Measurements from ENCODE around the gene CDC42SE2.
"Not testable (repeated sequence)": the region's sequence is repeated elsewhere in the genome, so short reads cannot be mapped to it uniquely, and the experiment has no call there.

Gene CDC42SE2

DNA sequence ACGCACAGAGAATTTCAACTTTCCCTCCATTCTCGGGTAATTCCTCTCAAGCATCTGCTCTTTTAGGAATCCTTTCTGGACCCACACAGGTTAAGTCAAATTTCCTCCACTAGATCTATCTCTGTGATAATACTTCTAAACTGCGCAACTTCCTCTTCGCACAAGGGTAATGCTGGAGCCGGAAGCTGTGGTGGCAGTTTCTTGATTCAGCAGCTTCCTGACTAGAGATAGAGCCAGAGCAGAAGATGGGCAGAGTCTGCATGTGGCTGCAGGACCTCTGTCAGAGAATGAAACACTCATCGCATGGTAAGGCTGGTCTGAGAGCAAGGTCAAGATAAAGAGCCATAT, 11.1 kb upstream of the CDC42SE2 start:
- no peak for DNase-seq

DNA sequence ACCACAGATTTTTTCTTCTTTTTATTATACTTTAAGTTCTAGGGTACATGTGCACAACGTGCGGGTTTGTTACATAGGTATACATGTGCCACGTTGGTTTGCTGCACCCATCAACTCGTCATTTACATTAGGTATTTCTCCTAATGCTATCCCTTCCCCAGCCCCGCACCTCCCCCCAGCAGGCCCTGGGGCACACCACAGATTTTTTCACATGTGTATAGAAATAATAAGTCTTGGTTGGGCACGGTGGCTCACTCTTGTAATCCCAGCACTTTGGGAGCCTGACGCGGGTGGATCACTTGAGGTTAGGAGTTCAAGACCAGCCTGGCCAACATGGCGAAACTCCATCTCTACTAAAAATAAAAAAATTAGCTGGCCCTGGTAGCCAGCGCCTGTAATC, 9.8 kb upstream of the CDC42SE2 start:
- DNase-seq: not testable (repeated sequence)

DNA sequence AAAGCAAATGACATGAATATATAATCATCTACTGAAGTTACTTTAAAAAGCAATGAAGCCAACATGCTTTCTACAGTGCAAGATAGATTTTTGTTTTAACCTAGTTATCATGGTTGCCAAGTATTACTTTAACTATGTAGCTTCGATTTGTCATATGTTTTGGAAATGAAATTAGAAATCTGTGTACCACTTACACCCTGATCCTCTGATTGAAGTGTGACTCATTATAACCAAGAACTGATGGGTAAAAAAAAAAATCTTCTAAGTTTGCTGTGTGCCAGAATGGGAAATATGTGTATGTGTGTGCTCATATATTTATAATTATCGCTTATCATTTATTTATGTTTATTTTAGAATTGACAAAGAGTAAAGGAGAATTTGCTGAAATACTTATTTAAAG, 9.1 kb upstream of the CDC42SE2 start:
- no peak for DNase-seq

DNA sequence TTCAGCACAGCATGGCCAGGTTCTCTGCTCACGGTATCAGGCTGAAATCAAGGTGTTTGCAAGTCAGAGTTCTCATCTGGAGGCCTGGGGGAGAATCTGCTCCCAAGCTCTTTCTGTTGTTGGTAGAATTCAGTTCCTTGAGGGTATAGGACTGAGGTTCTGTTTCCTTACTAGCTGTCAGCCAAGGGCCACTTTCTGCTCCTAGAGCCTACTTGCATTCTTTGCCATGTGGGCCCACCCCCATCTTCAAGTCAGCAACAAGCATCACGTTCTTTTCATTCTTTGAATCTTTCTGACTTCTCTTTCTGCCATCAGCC, 7.4 kb upstream of the CDC42SE2 start:
- no peak for DNase-seq

DNA sequence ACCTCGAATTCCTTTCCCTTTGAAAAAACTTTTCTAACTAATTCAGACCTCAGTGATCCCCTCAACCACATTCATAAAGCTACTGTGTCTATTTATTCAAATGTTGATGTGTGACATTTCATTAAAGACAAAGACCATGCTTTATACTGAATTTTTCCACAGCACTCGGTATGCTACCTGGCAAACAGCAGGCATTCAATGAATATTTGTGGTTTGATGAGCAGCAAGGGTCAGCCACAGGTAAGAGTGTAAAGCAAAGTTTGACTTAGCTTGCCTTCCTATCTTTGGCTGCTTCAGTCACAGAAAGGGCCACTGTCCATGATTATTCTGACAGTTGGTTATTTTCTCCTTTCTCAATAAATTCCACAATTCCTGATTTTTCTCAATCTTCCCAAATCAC, 5.1 kb upstream of the CDC42SE2 start:
- DNase-seq: no peak

DNA sequence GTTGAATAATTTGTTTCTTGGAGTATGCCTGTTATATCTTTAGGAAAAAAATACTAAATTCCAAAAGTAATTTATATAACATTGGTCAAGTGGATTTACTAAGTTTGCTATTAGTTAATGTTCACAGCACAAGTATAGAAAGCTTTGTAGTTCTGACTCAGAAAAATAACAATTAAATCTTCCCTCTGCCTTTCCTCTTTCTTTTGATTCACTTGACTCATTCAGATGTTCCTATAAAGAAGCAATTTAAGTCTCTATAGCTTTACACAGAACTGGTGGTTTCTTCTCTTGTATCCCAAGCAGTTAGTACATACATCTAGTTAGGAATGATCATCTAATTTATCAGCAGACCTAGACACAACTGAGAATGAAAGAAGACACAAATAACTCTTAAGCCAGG, 4.5 kb upstream of the CDC42SE2 start:
- no peak for DNase-seq

DNA sequence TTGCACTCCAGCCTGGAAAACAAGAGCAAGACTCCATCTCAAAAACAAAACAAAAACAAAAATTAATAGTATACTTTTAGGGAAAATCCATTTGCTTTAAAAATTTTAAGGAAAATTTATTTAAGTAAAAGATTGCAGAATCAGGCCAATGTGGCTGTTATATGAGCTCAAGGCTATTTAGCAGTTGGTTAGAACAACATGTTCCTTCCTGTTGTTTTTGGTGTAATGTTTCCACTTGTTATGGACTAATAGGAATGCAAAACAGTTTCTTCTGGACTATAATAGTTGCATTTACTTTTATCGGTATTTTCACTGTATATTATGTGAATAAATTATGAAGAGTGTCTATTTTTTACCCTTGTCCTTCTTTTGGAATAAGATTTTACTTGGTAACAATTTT, 3.0 kb upstream of the CDC42SE2 start:
- no peak for DNase-seq

DNA sequence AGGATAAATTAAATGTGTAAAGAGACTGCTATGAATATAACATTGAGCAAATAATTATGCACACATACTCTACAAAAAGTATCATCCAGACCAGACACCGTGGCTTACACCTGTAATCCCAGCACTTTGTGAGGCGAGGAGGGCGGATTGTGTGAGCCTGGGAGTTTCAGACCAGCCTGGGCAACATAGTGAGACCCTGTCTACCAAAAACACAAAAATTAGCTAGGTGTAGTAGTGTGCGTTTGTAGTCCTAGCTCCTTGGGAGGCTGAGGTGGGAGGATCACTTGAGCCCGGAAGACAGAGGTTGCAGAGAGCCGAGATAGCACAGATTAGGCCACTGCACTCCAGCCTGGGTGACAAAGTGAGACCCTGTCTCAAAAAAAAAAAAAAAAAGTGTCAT, 2.4 kb upstream of the CDC42SE2 start:
- DNase-seq: no peak

DNA sequence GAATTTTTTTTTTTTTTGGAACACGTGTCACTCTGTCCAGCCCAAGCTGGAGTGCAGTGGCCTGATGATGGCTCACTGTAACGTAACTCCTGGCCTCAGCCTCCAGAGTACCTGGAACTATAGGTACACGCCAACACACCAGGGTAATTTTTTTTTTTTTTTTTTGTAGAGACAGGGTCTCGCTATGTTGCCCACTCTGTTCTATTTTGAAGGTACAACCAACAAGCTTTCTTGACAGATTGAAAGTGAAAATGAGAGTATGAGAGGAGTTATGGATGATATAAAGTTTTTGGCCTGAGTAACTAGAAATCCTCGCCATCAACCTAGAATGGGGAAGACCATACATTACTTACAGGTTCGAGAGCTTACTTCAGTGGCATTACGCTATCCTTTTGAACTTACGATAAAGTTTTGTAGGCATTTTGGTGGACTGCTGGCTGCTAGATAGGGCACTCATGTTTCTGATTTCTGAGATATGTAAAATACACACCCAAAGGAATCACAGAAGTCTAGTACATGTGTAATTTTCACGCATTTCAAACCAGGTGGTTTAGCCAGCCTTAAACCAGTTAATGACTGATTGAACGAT, 806 bp upstream of the CDC42SE2 start:
- no peak for DNase-seq

DNA sequence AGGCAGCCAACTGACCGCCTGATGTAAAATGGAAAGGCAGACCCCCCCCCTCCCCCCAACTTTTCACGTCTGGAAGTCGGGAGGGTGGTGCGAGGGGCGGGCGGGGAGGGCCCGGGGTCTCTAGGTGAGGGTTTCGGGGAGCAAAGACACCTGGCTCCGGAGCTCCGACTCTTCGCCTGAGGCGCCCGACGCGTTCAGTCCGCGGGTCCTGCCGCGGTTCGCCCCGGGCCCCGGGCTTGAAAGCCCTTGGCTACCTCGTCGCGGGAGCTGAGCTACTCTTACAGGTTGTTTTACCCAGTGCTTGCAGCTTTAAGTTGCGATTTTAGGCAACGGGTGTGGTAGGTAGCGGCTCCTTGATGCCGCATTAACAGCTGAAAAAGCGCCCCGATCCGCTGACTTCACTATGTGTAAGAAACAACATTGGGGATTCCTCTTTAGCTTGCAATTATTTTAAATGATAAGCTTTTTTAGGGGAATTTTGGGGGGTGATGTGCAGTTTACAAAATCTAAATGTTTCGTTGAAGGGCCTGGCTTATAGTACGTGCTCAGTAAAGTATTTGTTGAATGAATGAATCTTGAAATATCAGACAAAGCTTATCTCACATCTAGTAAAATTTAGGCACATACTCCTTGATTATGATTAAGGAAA, 722 bp downstream of the CDC42SE2 start:
- DNase-seq: peak; percentile 15

DNA sequence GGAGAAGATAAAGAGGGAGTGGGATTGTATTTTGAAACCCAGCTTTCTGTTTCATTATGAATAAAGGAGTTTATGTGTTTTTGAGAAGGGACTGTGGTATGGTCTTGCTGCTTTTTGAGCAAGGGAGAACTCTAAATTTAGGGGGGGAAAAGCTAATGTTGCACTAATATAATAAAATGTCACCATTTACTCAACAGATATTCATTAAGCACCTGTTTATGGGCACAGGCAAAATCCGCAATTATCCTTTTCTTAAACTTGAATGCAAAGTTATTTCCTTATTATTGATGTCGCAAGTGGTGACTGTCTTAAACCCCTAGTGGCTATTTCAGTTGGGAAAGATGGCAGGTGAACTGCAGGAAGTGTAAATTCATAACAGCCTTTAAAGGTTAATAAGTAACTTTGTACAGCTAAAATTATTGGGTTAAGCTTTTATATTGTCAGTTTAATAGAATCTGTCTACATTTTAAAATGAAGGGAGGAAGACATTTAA, 1.5 kb downstream of the CDC42SE2 start:
- DNase-seq: no peak

DNA sequence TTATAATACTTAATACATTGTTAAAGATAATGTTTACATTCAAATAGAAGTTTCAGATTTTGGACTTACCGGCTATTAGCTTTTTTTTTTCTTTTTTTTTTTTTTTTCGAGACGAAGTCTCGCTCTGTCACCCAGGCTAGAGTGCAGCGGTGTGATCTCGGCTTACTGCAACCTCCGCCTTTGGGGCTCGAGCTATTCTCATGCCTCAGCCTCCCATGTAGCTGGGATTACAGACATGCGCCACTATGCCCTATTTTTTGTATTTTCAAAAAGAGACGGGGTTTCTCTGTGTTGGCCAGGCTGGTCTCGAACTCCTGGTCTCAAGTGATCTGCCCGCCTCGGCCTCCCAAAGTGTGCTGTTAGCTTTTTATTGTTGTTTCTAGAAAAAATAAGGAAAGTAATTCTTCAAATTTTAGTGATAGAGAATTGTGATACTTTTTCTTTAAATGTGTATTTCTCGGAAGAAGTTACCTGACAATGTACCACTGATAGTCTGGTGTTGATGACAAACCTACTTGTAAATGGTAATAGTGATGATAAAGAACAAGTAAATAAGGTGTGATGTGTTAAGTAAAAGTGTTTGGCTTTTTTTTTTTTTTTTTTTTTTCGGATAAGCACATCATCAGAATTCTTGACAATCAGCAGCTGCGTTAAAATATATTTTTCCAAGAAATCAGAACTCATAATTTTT, 2.7 kb downstream of the CDC42SE2 start:
- no peak for DNase-seq

DNA sequence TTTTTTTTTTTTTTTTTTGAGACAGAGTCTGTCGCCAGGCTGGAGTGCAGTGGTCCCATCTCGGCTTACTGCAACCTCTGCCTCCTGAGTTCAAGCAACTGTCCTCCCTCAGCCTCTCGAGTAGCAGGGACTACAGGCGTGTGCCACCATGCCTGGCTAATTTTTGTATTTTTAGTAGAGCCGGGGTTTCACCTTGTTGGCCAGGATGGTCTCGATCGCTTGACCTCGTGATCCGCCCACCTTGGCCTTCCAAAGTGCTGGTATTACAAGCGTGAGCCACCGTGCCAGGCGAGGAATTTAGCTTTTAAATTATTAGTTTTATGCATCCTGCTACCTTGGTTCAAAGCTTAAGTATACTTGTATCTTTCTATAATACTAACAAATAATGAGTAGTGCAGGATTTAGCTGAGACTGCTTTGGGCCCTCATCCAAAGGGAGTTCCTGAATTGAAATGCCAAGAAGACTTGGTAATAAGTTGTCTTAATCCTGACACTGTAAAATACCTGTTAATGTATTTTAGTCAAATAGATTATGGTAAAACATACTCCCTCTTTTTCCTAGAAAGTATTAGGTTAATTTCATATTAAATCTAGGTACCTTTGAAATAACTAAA, 5.0 kb downstream of the CDC42SE2 start:
- DNase-seq: no peak

DNA sequence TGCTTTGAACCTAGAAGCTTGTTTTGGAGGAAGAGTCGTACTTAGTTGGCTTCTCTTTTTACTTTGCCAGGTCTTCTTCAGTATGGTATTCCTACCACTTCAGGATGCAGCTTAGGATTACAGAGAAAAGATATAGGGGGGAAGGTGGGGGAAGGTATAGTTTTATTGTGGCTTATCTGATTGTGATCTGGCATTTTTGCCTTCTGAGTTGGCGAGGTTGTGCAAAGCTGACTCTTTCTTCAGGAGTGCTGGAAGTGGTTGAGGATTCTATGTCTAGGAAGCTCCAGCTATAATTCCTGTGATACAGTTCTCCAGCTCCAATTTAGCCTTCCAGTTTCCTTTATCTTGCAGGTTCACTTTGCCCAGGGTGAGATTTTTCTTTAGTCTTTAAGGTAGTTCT, 7.0 kb downstream of the CDC42SE2 start:
- DNase-seq: no peak

DNA sequence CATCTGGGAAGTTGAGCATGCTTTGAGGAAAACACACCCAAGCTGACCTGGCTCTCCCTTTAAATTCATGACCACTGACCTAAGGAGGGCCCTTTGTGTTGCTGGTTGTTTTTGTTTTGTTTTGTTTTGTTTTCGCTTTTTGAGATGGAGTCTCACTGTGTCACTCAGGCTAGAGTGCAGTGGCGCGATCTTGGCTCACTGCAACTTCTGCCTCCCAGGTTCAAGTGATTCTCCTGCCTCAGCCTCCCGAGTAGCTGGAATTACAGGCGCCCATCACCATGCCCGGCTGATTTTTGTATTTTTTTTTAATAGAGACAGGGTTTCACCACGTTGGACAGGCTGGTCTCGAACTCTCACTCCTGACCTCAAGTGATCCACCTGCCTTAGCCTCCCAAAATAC, 8.0 kb downstream of the CDC42SE2 start:
- DNase-seq: not testable (repeated sequence)

DNA sequence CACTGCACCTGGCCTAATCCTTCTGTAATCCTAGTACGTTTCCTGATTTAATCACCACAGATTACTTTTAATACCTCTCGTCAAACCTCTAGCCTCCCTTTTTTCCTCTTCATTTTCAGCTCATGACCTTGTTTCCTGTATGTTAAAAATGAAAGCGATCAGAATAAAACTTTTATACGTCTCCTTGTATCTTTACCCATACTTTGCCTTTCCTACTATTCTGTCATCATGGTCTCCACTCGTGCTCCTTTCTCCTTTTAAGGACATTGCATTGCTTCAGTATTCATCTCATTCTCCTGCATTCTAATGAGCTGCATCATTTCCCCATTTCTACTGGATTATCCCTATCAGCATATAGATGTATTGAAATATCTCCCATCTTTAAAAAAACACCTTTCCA, 8.5 kb downstream of the CDC42SE2 start:
- DNase-seq: no peak

DNA sequence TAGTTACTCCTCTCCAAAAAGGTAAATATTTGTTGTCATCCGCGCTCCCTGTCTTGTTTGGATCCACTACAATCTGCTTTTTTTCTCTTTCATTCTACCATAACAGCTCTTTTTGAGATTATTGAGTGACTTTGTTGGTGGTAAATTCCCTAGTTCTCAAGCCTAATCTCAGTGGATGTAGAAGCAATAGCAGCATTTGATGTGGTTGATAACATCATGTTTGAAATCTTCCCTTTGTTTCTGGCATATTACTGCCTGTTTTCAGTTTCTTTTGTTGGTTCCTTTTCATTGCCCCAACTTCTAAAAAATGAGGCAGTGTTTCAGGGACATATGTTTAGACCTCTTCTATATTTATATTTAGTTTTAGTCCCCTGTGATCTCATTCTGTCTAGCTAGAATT, 8.9 kb downstream of the CDC42SE2 start:
- DNase-seq: no peak

DNA sequence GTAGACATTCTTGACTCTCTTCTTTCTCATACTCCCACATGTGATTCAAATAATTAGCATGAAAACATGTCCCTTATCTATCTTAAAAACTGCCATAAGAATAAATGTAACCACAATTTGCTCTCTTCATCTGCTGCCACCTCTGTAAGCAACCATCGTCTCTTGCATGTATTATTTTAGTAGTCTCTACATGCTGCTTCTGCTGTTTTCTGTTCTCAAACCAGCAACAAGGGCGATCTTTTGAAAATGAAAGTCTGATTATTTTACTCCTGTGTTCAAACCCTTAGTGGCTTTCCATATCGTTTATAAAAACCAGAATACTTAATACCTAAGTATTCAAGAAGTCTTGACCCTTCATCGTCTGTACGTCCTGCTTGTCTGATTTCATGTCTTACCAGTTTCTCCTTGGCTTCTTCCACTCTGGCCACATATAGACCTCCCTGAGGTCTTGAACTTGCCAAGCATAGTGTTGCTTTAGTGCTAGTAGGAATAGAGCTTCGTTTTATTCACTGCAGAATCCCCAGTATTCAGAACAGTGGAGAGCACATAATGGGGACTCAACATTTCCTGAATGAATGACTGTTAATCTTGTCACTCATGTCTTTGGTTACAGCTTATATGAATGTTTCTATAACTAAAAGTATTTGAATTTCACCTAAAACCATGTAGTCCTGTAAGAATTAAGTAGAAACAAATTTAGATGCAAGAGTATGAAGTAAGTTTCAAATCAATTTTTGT, 10.6 kb downstream of the CDC42SE2 start:
- DNase-seq: no peak

DNA sequence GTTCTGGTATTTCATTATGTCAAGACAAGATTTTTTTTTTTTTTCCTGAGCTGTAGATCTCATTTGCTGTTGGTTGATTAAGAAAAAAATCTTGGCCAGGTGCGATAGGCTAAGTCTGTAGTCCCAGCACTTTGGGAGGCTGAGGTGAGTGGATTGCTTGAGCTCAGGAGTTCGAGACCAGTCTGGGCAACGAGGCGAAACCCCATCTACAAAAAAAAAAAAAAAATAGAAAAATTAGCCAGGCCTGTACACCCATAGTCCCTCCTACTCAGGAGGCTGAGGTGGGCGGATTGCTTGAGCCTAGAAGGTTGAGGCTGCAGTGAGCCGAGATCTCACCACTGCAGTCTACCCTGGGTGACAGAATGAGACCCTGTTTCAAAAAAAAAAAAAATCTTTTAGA, 12.2 kb downstream of the CDC42SE2 start:
- DNase-seq: no peak

DNA sequence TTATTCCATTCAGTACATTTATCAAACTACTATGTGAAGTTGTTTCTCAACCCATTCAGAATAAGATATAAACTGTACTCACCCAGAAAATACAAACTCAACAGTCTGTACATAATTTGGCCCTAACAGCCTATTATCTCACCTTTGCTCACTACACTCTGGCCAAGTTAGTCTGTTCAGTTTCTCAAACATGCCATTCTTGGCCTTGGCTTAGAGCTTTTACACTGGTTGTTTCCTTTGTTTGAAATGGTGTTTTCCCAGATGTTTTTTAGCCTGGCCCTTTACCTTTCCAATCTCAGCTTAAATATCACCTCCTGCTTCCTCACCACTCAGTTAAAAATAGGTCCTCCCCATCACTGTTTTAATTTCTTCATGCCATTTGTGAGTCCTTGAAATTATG, 13.6 kb downstream of the CDC42SE2 start:
- no peak for DNase-seq

DNA sequence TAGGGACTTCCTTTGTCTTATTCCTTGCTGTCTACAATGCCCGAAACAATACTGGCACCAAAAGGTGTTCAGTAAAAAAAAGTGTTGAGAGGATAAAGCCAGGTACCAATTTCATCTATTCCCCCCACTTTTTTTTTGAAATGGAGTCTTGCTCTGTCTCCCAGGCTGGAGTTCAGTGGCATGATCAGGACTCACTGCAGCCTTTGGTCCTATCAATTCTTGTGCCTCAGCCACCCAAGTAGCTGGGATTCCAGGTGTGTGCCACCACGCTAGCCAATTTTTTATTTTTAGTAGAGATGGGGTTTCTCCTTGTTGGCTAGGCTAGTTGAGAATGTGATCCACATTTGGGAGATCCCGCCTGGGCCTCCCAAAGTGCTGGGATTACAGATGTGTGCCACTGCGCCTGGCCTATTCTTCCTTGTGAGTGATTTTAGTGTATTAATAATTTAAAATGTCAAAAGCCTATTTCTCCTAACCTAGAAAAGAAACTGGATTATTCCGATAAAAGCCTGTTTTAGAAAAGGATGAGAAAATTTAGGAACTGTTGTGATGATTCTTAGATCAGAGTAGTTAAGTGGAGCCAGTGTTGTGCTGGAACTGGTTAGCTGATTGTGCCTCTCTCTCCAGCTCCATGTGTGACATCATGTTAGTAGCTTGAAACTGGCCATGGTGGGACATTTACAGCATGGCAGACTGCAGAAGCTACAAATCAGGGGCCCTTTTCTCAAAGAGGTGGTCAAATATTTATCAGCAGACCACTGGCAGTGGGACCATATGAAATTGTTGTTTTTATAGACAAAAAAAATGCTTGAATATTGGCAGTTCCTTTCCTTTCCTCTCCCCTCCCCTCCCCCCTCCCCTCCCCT, 14.3 kb downstream of the CDC42SE2 start:
- DNase-seq: no peak

DNA sequence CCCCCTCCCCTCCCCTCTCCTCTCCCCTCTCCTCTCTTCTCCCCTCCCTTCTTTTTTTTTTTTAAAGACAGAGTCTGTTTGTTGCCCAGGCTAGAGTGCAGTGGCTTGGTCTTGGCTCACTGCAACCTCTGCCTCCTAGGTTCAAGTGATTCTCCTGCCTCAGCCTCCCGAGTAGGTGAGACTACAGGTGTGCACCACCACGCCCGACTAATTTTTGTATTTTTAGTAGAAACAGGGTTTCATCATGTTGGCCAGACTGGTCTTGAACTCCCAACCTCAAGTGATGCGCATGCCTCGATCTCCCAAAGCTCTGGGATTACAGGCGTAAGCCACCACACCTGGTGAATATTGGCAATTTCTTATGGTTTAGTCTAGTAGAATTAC, 14.9 kb downstream of the CDC42SE2 start:
- DNase-seq: not testable (repeated sequence)

DNA sequence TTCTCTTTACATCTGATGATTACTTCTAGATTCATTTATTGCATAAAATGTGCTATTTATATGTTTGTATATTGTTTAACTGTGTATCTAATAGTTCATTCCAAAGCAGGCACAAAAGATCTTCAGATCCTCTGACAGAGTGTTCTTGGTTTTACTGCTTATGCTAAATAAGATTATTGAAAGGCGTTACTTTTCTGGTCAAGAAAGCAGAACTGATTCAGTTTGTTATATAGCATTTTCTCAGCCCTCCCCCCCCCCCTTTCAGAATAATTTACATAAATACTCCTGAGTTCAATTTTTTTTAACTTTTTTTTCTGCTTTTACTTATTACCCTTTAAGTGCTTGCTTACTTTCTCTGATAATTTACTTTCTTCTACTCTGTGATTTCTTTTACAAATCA, 15.4 kb downstream of the CDC42SE2 start:
- DNase-seq: no peak
